WTC11 (cell line): Measurements from ENCODE around the gene EVL. TPM values are rescaled to one million over a fixed set of nuclear protein-coding genes. Genes with fewer than 3 reads are reported as not detected.

Experiments used
- ATAC-seq: fragments of 200-7000 bp; cut with Tn5 transposase; 2 replicates; pipeline ENCODE4 v1.10.0; 2021; ENCODE audit warnings: mild to moderate bottlenecking, moderate library complexity
- CTCF ChIA-PET: fragments of 300-600 bp; sonication (Branson Sonifier 250); formaldehyde crosslinking; loops from one replicate; lab custom pipeline; 2021; ENCODE audit warnings: antibody characterized with exemption; lab: Charles Lee
- POLR2A ChIA-PET: fragments of 350-600 bp; sonication (Branson Sonifier 250); formaldehyde crosslinking; loops from one replicate; lab custom pipeline; 2021; ENCODE audit warnings: antibody characterized with exemption; lab: Charles Lee
- DNase-seq: peaks from one replicate; pipeline ENCODE4 v3.0.0; 2021; ENCODE audit warnings: low spot score
- H3K27ac Mint-ChIP-seq: 2 replicates; pipeline ENCODE4 v1.8.0; 2021; ENCODE audit warnings: mixed read lengths
- H3K27me3 Mint-ChIP-seq: 2 replicates; pipeline ENCODE4 v1.8.0; 2021; ENCODE audit warnings: low read depth, mild to moderate bottlenecking, moderate library complexity, mixed read lengths
- H3K36me3 Mint-ChIP-seq: 2 replicates; pipeline ENCODE4 v1.8.0; 2021; ENCODE audit warnings: mixed read lengths
- H3K4me1 Mint-ChIP-seq: 2 replicates; pipeline ENCODE4 v1.8.0; 2022; ENCODE audit warnings: mixed read lengths
- H3K4me3 Mint-ChIP-seq: 2 replicates; pipeline ENCODE4 v1.8.0; 2021; ENCODE audit warnings: mild to moderate bottlenecking, moderate library complexity, mixed read lengths
- H3K9me3 Mint-ChIP-seq: 2 replicates; pipeline ENCODE4 v1.8.0; 2021; ENCODE audit warnings: mixed read lengths
- CREB1 ChIP-seq: sonication (generic); formaldehyde crosslinking; IDR thresholded peaks from 2 replicates; pipeline ENCODE4 v1.8.0; 2023; ENCODE audit warnings: mild to moderate bottlenecking, missing genetic modification reagents
- CTCF ChIP-seq: fragments of 200-600 bp; IDR thresholded peaks from 2 replicates; pipeline ENCODE4 v1.8.0; 2022; ENCODE audit warnings: antibody characterized with exemption
- E2F5 ChIP-seq: sonication (generic); formaldehyde crosslinking; IDR thresholded peaks from 2 replicates; pipeline ENCODE4 v1.8.1; 2022; ENCODE audit warnings: mild to moderate bottlenecking, moderate library complexity, missing genetic modification reagents
- FOXP1 ChIP-seq: sonication (generic); formaldehyde crosslinking; IDR thresholded peaks from 2 replicates; pipeline ENCODE4 v1.8.0; 2022; ENCODE audit warnings: missing genetic modification reagents, mild to moderate bottlenecking, moderate library complexity, borderline replicate concordance
- FOXP4 ChIP-seq: sonication (generic); formaldehyde crosslinking; IDR thresholded peaks from 2 replicates; pipeline ENCODE4 v1.8.0; 2022; ENCODE audit warnings: mild to moderate bottlenecking, missing genetic modification reagents
- GABPB1 ChIP-seq: sonication (generic); formaldehyde crosslinking; IDR thresholded peaks from 2 replicates; pipeline ENCODE4 v1.8.1; 2023; ENCODE audit warnings: mild to moderate bottlenecking, missing genetic modification reagents
- IRF2 ChIP-seq: sonication (generic); formaldehyde crosslinking; IDR thresholded peaks from 2 replicates; pipeline ENCODE4 v1.8.0; 2022; ENCODE audit warnings: low read depth, missing genetic modification reagents, borderline replicate concordance
- KAT7 ChIP-seq: sonication (generic); formaldehyde crosslinking; IDR thresholded peaks from 2 replicates; pipeline ENCODE4 v1.8.1; 2023; ENCODE audit warnings: missing genetic modification reagents, mild to moderate bottlenecking, borderline replicate concordance
- NR1H2 ChIP-seq: sonication (generic); formaldehyde crosslinking; IDR thresholded peaks from 2 replicates; pipeline ENCODE4 v1.9.0; 2021; ENCODE audit warnings: mild to moderate bottlenecking, moderate library complexity, missing genetic modification reagents
- OVOL2 ChIP-seq: fragments of 250-450 bp; sonication (Bioruptor Pico); IDR thresholded peaks from 2 replicates; pipeline ENCODE4 v1.9.0; 2021; ENCODE audit warnings: mild to moderate bottlenecking, borderline replicate concordance
- SOX15 ChIP-seq: fragments of 250-450 bp; sonication (Bioruptor Pico); IDR thresholded peaks from 2 replicates; pipeline ENCODE4 v1.9.0; 2021; ENCODE audit warnings: mild to moderate bottlenecking
- TP53 ChIP-seq: sonication (generic); formaldehyde crosslinking; IDR thresholded peaks from 2 replicates; pipeline ENCODE4 v1.8.1; 2023; ENCODE audit warnings: mild to moderate bottlenecking, missing genetic modification reagents
- USF2 ChIP-seq: sonication (generic); formaldehyde crosslinking; IDR thresholded peaks from 2 replicates; pipeline ENCODE4 v1.8.1; 2023; ENCODE audit warnings: mild to moderate bottlenecking, missing genetic modification reagents, moderate library complexity
- ZBTB43 ChIP-seq: sonication (generic); formaldehyde crosslinking; IDR thresholded peaks from 2 replicates; pipeline ENCODE4 v1.8.1; 2023; ENCODE audit warnings: mild to moderate bottlenecking, missing genetic modification reagents
- ZNF232 ChIP-seq: sonication (generic); formaldehyde crosslinking; IDR thresholded peaks from 2 replicates; pipeline ENCODE4 v1.8.0; 2022; ENCODE audit warnings: mild to moderate bottlenecking, missing genetic modification reagents
- ZNF281 ChIP-seq: sonication (generic); formaldehyde crosslinking; IDR thresholded peaks from 2 replicates; pipeline ENCODE4 v1.8.0; 2023; ENCODE audit warnings: mild to moderate bottlenecking, missing genetic modification reagents
- ZNF425 ChIP-seq: fragments of 250-450 bp; sonication (Bioruptor Pico); conservative IDR thresholded peaks from 2 replicates; pipeline ENCODE4 v1.9.0; 2021; ENCODE audit warnings: mild to moderate bottlenecking
- total RNA-seq: library from RNA; stranded (reverse); gene quantifications from 3 replicates; pipeline ENCODE4 v1.2.3, GENCODE V29; 2021

The EVL gene
- total RNA-seq, 1 experiment from 2014 or later = 60.8 TPM

GRCh38 chr14:100062590-100062989 is 2.6 kb upstream of the EVL start:
- H3K4me3 Mint-ChIP-seq = no peak overlapping the region
- no peak for DNase-seq
- H3K9me3 Mint-ChIP-seq = peaks cover 3% of the 10 kb centered on the region; the same call in 1 of the 2 replicates
- no peak overlapping the region for H3K27ac Mint-ChIP-seq
- ChIA-PET POLR2A (no interaction called here), CTCF (no interaction called here)
- no peaks in the 10 kb centered on the region for H3K27me3 Mint-ChIP-seq
- peaks cover 14% of the 10 kb centered on the region; the same call in 1 of the 2 replicates for H3K4me1 Mint-ChIP-seq
- no peak for ATAC-seq
- H3K36me3 Mint-ChIP-seq = no peaks in the 10 kb centered on the region
- no peak for TF ChIP-seq CREB1
- TF ChIP-seq ZNF425 = no peak
- no peak for TF ChIP-seq IRF2 (CRISPR knock-in tag)
- no peak for TF ChIP-seq ZNF281 (CRISPR knock-in tag)
- no peak for TF ChIP-seq OVOL2 (CRISPR knock-in tag)
- no peak for TF ChIP-seq FOXP4
- TF ChIP-seq KAT7 (CRISPR knock-in tag) = no peak
- no peak for TF ChIP-seq NR1H2 (CRISPR knock-in tag)
- TF ChIP-seq SOX15 (CRISPR knock-in tag) = no peak
- TF ChIP-seq FOXP1 (CRISPR knock-in tag) = no peak
- TF ChIP-seq GABPB1 (CRISPR knock-in tag) = no peak

GRCh38 chr14:100063314-100063941 is 1.8 kb upstream of the EVL start:
- ATAC-seq = no peak
- TF ChIP-seq USF2 (CRISPR knock-in tag) = no peak
- no peak for TF ChIP-seq ZNF425
- no peak for TF ChIP-seq TP53
- no peak for TF ChIP-seq CREB1
- TF ChIP-seq CTCF = no peak
- no peak for TF ChIP-seq ZBTB43 (CRISPR knock-in tag)
- TF ChIP-seq ZNF232 (CRISPR knock-in tag) = no peak
- no peak for TF ChIP-seq E2F5 (CRISPR knock-in tag)
- POLR2A ChIA-PET = no interaction called here
- no peak for DNase-seq
- Mint-ChIP-seq H3K27me3 (no peaks in the 10 kb centered on the region), H3K4me1 (peaks cover 14% of the 10 kb centered on the region; the same call in 1 of the 2 replicates), H3K27ac (peak overlapping the region; percentile 1; the same call in 1 of the 2 replicates), H3K36me3 (no peaks in the 10 kb centered on the region), H3K9me3 (peaks cover 3% of the 10 kb centered on the region; the same call in 1 of the 2 replicates), H3K4me3 (no peak overlapping the region)
- CTCF ChIA-PET = no interaction called here
